ENCODE data around the gene AGGF1.
"Not testable (repeated sequence)": the region's sequence is repeated elsewhere in the genome, so short reads cannot be mapped to it uniquely, and the experiment has no call there.

Gene AGGF1

DNA sequence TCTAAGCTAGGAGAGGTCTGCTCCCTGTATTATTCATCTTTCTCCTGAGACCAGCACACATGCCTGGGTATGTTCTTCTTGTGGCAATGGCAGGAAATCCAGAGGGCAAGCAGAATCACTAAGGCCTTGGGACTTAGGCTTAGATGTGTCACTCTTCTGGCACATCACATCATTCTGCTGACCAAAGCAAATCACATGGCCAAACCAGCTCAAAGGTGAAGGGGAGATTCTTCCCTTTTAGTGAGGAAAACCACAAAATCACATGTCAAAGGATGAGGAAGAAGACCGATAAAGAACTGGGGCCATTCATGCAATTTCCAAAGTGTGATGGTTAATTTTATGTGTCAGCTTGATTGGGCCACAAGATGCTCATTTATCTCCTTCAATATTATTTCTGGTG, 5.7 kb upstream of the AGGF1 start:
- no peak for DNase-seq (ENCODE audit: low read depth in 2 of 2)

DNA sequence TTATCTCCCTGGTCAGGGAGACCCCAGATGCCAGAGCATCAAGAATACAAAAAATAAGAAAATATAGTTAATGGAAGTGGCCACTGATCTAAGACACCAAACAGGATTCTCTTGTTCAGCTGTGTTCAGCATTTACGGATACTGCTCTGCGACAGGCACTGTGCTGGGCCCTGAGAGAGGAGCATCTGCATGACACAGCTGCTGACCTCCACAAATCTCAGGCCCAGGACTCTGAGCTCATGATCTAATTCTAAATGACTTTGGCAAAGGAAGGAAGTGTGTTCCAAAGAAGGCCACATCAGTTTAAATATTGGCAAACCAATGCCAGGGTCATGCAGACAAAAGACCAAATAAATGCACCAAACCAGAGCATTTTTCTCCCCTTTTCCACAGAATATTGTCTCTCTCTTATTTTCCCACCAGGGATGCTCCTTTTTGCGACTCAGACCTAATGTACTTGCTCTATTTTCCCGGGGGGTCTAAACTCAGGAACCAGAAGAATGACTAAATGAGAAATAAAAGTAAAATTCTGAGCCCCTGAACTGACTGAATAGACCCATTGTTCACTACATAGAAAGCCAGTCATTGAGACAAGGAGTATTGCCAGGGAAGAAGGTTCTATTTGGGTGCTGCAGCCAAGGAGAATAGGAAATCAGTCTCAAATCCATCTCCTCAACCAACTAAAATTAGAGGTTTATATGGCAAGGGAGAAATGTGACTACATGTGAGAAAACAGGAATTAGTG, 1.4 kb upstream of the AGGF1 start:
- no peak for DNase-seq (ENCODE audit: low read depth in 2 of 2)

DNA sequence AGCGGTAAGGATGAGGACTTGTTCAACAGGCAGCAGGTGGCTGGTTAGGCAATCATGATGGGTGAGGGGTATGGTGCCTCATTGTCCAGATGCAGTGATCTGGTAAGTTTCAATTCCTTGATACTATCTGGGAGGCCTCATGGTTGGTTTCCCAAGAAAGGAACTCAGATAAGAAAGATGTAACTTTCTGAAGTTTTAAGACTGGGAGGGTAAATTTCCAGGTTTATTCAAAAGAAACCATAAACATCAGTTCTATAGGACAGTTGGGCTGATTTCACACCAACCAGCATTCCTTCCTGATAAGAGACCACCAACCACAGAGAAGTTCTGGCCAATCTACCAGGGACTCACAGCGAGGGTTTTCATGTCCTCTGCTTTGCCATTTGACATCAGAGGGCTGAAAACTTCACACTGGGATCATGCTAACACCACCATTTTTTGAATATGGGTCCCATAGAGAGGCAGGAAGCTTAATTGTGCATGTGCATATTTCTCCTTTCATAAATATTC, 773 bp upstream of the AGGF1 start:
- DNase-seq (ENCODE audit: low read depth in 2 of 2), result no peak

DNA sequence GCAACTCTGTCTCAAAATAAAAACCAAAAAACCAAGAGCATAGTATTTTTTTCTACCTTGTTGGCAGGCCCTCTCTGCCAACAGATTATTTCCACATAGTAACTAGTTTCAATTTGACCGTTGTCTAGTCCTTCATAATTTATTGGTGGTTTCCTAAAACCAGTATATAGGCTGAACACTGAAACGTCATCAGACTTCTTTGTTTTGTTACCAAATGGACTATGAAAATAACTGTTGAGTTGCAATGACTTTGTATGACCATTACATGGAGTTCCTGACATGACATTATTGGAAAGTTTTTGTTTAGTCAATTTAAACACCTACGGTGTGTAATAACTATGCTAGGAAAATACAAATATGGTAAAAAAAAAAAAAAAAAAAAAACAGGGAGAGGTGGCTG, 1.7 kb downstream of the AGGF1 start:
- no peak for DNase-seq (ENCODE audit: low read depth in 2 of 2)

DNA sequence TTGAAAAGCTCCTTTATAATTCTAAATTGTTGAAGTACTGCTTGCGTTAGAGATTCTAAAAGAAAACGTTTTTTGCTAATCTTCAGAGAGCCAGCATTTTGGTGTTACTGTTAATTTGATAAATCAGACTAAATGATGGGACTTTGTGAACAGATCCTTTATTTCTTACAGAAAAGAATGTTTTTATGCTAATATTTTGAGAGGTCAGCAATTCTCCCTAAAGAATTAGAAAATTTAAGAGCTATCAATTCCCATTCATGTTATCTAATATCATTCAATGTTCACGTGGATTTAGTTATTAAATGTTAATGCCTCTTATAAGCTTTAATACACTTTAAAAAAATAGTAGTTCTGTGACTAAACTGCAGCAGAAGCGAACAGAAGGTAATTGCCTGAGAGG, 2.4 kb downstream of the AGGF1 start:
- no peak for DNase-seq (ENCODE audit: low read depth in 2 of 2)

DNA sequence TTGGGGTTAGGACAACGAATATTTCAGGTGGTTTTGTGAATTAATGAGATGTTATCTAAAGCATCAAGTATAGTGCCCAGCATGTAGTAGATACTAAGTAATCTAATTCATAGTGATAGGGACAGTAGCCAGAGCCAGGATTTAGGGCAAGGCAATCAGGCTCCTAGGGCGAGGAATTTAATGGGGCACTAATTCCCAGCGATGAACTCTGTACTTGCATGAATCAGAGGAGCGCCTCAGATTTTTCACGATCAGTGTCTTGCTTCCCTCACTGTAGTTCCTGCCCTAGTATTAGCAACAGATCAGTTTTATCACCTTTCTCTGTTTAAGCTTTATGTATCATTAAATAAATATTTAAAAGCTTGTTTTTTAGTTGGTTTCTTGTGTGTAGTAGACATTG, 3.1 kb downstream of the AGGF1 start:
- no peak for DNase-seq (ENCODE audit: low read depth in 2 of 2)

DNA sequence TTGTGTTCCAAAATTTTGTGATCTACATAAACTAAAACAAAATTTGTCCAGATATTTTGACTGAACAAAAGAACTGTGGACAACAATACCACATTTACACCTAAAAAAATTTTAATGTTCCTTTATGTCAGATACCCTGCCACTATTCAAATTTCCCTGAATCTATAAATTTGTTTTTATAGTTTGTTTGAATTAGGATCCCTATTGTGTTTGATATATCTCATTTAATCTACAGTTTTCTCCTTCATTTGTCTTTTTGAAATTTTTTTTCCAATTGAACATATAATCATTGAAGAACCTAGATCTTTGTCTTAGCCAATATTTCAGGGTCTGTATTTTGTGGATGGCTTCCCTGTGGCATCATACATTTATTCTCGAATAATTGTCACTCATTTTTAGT, 5.7 kb downstream of the AGGF1 start:
- no peak for DNase-seq (ENCODE audit: low read depth in 2 of 2)

DNA sequence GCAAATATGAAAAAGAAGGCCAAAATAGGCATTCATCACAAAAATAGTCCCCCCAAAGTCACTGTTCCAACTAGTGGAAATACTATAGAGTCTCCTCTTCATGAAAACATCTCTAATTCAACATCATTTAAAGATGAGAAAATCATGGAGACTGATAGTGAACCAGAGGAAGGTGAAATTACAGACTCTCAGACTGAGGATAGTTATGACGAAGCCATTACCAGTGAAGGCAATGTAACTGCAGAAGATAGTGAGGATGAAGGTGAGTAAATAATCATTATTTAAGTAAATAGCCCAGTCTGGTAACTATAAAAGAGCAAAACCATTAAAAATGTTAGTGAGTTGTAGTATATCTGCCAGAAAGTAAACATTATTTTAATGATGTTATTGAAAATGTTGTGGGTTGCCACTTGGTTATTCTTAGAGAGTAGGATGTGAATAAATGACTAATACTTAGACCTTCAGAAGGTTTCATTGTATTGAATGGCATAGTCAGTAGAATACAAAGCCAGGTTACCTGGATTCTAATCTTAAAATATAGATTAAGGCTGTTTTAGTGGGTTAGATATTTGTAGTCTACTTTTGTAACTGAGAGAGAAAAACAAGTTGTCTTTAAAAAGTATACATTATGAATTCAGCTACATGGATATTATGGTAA, 16.3 kb downstream of the AGGF1 start:
- no peak for DNase-seq (ENCODE audit: low read depth in 2 of 2)

DNA sequence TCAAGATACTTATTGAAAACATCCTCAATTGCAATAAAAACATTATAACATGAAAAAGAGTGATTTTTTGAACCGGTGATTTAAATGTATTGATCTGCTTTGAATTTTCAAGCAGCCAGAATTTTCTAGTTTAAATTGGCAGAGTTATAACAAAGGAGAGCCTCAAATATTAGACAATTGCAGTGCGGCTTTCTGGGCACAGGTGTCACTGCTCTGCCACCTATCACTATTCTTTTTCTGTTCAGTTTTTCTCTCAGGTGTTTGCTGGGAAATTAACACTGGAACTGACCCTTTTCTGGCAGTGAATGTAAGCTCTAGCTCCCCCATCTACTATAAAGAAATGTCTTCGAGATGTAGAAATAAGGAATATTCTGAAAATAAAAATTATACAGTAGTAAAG, 33.8 kb downstream of the AGGF1 start:
- no peak for DNase-seq (ENCODE audit: low read depth in 2 of 2)

DNA sequence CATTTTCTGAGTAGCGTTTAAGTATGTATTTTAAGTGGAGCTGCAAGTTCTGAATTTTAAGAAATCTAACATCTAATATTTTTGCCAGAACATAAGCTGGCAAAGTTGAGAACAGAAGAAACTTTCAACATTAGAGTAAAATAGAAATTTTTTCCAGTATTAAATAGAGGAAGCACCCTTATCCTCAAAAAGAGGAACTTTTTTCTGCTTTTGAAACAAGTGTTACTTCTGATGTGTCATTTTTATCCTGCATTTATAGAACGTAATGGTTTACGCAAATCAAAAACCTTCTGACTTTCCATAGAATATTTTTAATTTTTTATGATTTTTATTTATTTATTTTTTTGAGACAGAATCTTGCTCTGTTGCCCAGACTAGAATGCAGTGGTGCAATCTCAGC, 35.1 kb downstream of the AGGF1 start:
- DNase-seq (ENCODE audit: low read depth in 2 of 2), result no peak

DNA sequence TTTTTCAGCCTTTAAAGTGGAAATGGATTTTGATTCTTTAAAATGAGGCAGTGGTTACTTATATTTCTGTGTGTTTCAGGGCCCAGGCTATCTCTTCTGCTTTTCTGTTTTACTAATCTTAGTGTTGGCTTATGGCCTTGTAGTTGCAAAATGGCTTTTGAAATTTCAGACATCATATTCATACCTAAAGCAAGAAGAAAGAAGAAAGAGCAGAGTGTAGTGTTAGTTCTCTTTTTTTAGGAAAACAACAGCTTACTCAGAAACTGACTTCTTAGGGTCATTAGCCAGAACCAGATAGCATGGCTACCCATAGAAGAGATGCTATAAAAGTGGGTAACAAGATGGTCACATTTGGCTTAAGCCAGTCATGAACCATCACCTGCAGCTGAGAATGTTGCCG, 36.0 kb downstream of the AGGF1 start:
- no peak for DNase-seq (ENCODE audit: low read depth in 2 of 2)

DNA sequence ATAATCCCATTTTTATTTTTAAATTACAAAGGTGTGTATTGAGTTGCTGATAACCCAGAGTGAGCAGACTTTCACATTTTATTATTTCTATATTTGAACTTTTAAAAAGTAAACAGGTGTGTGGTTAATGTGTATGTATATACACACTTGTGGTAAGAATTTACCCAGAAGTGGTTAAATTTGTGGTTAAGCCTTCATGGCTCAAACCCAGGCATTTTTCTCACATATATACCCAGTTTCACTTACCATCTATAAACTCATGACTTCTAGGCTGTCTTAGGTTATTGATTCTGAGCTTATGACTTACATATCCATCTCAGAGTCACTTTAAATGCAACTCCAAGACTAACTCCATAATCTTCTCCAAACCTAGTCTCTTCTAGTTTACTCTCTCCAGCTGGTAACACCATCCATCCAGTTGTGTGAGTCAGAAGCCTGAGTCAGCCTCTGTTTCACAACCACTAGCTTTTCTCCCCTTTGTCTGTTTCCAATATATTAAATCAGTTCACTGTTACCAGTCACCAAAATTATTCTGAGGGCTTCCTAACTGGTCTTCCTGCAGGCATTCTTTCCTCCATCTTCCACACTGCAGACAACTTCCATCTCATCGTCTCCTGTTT, 36.7 kb downstream of the AGGF1 start:
- no peak for DNase-seq (ENCODE audit: low read depth in 2 of 2)

DNA sequence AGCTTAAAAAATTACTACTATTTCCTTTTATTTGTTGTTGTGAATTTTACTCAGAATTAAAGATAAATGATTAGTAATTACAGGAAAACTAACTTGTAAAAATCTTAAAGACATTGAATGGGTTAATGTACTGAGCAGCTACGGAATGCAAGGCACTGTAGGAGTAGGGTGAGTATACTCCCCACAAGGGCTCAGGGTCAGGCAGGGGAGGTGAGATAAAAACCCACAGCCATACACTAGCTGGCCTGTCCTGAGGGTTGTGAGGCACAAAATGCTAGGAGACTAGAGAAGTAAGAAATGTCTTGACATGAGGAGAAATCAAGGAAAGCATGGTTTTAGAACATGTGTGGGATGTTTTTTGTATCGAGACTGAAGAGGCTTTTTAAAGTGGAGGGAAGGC, 43.5 kb downstream of the AGGF1 start:
- no peak for DNase-seq (ENCODE audit: low read depth in 2 of 2)

DNA sequence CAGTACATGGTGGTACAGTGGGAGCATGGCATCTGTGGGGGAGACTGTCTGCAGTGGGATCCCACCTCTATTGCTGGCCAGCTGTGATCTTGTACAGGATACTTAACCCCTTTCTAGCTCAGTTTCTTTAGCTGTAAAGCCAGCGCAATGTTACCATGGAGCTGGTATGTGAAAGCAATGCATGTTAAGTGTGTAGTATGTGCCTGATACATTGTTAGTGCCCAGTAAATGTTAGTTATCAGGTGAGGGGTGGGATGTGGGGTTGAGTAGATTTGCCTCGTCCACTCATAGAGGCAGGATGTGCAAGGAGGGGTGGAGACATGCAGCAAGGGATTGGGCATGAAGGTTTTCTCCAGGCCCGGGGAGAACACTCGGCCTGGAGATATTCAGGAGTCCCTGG, 44.5 kb downstream of the AGGF1 start:
- no peak for DNase-seq (ENCODE audit: low read depth in 2 of 2)

DNA sequence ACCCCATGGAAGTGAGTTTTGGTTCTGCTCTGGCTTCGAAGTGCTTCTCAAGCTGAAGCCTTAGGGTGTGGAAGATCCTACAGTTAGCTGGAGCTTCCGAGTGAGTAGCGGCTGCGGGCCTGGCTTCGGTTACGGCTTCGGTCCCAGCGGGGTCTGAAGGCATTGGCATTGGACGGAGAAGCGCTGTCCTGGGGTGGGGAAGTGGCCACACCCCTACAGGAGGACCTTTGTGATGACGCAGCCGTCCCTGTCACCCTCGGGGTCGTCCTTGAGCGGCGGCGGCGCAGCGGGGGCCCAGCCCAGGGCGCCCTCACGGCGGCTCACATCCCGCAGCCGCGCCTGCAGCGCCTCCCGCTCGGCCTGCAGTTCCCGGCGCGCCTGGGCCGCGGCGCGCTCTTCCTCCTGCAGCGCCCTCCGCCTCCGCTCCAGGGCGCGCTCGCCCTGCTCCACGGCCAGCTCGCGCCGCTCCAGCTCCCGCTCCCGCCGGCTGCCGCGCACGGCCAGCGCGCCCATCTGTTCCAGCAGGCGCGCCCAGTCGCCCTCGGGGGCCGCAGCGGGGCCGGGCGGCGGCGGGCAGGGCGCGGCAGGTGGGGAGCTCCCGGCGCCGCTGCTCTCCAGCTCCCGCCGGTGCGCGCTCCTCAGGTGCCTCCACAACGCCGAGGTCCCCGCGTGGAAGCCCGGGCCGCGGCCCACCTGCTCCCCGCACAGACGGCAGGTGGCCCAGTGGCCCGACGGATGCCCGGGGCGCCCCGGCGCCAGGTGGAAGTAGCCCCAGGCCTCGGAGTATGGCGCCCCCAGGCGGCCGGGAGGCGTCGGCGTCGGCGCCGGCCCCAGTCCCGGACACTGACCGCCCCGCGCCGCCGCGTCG, 47.0 kb downstream of the AGGF1 start:
- DNase-seq (ENCODE audit: low read depth in 2 of 2), result peak; percentile 16 to 54

DNA sequence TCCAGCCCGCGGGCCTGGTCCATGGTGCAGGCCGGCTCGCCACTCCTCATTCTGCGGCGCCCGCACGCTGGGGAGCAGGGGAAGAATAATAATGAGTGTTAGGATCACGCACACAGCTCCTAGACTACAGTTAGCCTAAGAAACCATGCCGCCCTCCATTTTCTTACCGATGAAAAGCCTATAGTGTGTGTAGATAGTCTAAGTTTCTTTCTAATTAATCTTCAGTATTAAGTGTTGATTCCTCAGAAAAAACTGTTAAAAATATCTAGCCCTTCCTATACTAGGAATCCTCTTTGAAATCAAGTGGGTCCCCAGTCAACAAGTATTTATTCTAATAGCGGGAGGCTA, 47.6 kb downstream of the AGGF1 start:
- no peak for DNase-seq (ENCODE audit: low read depth in 2 of 2)

DNA sequence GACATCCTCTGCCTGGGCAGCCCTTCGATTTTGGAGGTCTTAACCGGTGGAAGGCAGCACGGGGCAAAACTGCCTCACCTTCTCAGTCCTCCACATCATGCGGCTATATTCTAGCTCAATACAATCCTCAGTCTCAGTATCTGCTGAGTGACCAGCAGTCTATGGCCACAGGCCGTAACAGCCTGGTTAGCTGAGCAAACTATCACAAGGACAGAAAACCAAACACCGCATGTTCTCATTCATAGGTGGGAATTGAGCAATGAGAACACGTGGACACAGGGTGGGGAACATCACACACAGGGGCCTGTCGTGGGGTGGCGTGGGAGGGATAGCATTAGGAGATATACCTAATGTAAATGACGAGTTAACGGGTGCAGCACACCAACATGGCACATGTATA, 50.3 kb downstream of the AGGF1 start:
- not testable (repeated sequence) for DNase-seq (ENCODE audit: low read depth in 2 of 2)

DNA sequence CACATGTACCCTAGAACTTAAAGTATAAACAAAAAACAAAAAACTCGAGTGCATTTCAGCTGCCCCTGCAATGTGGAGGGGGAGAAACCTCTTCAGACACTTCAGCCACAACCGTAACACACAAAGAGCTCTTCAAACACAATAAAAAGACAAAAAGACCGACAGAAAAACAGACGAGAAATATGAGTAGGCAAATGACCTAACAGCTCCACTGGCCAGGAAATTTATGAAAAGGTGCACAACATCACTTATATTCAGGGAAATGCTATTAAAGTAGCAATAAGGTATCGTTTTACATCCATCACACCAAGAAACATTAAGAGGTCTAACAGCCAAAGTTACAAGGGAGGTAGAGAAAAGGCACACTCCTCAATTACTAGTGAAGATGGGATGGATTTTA, 50.7 kb downstream of the AGGF1 start:
- DNase-seq (ENCODE audit: low read depth in 2 of 2), result no peak

DNA sequence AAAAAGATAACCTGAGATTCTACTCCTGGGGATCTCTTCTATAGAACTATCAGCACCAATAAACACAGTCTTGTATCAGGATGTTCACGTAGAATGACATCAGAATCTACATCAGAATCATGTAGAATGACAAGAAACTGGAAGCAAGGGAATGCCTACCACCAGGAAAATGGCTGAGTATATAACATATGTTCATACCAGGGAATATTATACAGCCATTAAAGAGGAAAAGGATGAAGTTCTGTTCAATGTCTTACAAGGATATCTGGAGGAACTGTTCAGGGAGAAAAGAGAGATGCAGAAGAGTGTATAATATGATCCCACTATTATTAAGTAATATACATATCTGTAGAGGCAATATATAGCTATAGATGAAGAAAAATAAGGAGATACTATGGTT, 52.1 kb downstream of the AGGF1 start:
- no peak for DNase-seq (ENCODE audit: low read depth in 2 of 2)

DNA sequence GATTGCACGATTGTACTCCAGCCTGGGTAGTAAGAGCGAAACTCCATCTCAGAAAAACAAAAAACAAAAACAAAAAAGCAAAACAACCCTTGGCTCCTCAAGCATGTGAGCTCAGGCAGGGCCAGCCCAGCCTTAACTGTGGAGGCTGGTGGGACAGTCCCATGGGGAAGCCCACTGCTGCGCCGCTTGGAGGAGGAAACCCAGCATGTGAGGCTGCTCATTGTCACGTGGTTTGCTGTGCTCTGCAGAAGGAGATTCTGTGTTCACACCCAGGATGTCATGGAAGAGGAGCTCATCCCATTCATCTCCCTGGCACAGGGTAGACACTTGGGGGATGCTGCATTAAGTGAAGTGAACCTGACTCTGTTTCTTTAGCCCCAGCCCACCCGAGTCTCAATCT, 52.9 kb downstream of the AGGF1 start:
- DNase-seq (ENCODE audit: low read depth in 2 of 2), result no peak

DNA sequence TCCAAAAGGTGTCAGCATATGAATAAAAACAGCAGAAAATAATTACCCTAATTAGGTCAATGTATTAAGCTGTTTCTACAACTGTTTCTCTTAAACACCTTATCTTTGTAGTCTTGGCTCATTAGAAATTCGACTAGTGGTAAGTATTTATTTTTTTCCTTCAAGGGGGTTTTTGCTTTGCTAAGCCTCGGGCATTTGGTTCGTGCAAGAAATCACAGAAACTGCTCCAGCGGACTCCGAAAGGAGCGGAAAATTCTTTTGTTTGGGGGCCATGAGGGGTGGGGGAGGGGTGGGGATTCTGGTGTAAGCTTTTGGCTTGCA, 56.1 kb downstream of the AGGF1 start:
- DNase-seq (ENCODE audit: low read depth in 2 of 2), result no peak

DNA sequence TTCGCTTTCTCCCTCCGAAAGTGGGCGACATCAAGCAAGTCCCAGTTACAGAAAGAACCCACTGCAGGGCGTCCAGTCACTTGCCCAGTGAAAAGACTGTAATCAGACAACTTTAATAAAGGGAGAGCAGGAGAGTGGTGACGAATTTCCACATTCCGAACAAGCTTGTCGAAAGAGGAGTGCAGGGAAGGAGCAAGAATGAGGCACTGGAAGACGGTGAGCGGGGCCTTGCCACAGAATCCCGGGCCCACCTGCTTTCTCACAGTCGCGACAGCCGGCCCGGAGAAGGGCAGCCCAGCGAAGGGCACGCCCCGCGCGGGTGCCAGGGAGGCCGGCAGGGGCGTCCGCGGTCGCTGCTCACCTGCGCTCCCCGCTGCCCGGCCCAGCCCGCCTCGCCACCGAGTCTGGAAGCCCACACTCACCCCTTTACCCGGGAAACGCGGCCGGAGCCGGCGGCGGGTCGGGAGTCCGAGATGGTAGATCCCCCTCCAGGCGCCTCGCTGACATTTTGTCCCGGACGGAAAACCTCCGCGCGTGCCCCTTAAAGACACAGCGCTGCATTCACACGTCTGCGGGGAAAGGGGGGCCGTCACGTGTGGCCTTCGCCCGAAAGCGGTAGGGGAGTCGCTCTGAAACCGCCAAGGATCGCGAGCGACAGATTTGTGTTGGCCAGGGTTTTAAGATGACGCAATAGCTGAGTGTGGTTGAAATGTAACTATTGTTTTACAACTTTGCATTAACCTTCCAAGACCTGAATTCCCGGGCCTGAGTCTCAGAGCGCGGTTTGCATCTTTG, 56.7 kb downstream of the AGGF1 start, which contains the start of gene ZBED3:
ZBED3 (minus strand) TSS at position 597 of the 795 bp plus-strand sequence. CDS start 9,407 bp downstream, outside the sequence.
- peak; percentile 22 to 24 for DNase-seq (ENCODE audit: low read depth in 2 of 2)

All from stimulated activated CD4-positive, alpha-beta T cell treated with anti-CD3 and anti-CD28 coated beads, Interleukin-12 subunit alpha, Interleukin-12 subunit beta, amount 100 ng/mL, for 24 hours (primary cell).